Measurements from ENCODE around the gene FREM1.

DNA sequence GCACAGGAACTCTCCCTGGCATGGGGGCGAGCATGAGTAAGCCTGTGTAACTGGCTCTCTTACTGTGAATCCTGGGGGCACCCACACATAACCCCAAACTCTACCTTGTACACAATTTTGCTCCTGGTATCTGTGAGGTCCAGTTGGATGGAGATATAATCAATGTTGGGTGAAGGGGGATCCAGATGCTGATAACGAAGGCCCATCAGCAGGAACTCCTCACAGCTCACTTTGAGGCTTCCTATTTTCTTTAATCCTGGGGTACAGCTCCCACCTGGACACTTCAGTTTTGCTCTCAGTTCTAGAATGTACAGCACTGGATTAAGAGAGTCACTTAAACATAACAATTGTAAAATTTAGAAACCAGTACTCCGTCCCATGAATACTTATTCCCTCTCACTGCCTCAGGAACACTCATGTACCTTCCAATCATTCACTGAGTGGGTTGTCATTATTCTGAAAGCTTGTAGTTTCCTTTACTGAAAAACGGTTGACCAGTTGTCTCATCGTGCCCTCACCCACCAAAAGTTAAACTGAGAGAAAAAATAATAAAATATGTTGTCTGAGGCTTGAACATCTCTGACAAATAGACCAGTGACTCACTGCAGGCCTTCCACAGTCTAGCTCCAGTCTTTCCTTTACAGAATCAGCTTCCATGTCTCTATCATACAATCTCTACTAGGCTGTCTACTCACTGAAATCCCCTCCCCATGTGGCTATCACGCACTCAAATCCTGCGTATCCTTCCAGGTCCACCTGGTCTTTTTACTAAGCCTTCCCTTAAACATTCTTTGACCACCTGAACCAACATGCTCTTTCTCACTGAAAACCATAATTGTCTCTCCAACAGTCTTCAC is 52.6 kb downstream of the FREM1 start:
- no peak for TF ChIP-seq TEF (CRISPR knock-in tag; IDR thresholded peaks at IDR 0.05)
- no peak for TF ChIP-seq CBX5 (CRISPR knock-in tag; IDR thresholded peaks at IDR 0.05; ENCODE audit: borderline replicate concordance)
- TF ChIP-seq ZNF138 (CRISPR knock-in tag; IDR thresholded peaks at IDR 0.05; ENCODE audit: low read depth): no peak
- TF ChIP-seq, protein P1, sequence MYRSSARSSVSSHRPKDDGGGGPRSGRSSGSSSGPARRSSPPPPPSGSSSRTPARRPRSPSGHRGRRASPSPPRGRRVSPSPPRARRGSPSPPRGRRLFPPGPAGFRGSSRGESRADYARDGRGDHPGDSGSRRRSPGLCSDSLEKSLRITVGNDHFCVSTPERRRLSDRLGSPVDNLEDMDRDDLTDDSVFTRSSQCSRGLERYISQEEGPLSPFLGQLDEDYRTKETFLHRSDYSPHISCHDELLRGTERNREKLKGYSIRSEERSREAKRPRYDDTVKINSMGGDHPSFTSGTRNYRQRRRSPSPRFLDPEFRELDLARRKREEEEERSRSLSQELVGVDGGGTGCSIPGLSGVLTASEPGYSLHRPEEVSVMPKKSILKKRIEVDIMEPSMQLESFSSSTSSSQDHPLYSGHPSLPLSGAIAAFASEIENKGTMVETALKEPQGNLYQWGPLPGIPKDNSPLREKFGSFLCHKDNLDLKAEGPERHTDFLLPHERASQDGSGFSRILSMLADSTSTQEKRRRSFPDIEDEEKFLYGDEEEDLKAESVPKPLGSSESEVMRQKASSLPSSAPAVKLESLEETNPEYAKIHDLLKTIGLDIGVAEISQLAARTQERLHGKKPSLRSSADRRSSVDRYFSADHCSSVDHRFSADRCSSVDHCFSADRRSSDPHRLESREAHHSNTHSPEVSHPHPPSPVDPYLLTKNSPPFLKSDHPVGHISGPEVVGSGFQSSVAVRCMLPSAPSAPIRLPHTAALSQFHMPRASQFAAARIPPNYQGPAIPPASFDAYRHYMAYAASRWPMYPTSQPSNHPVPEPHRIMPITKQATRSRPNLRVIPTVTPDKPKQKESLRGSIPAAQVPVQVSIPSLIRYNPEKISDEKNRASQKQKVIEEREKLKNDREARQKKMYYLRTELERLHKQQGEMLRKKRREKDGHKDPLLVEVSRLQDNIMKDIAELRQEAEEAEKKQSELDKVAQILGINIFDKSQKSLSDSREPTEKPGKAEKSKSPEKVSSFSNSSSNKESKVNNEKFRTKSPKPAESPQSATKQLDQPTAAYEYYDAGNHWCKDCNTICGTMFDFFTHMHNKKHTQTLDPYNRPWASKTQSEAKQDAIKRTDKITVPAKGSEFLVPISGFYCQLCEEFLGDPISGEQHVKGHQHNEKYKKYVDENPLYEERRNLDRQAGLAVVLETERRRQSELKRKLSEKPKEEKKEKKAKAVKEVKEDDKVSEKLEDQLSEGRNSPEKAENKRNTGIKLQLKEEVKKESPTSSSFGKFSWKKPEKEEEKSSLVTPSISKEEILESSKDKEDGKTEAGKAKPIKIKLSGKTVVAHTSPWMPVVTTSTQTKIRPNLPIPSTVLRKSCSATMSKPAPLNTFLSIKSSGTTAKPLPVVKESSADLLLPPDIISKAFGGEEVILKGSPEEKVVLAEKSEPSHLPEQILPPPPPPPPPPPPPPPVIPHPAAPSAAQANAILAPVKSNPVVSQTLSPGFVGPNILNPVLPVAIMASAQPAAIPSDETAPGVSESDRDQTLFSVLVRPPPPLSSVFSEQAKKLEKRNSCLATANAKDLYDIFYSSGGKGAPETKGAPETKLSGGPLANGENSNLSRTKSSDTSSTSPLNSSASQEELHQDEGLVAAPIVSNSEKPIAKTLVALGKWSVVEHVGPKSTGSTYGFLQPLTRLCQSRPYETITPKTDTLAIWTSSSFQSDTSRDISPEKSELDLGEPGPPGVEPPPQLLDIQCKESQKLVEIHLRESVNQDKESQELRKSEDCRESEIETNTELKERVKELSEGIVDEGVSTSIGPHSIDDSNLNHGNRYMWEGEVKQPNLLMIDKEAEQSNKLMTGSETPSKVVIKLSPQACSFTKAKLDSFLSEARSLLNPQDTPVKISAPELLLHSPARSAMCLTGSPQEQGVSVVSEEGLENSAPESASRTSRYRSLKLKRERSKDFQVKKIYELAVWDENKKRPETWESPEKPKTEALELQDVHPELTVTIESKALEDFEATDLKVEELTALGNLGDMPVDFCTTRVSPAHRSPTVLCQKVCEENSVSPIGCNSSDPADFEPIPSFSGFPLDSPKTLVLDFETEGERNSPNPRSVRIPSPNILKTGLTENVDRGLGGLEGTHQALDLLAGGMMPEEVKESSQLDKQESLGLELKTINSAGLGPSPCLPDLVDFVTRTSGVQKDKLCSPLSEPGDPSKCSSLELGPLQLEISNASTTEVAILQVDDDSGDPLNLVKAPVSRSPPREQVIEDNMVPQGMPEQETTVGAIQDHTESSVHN (CRISPR knock-in tag; IDR thresholded peaks at IDR 0.05): no peak
- no peak for TF ChIP-seq EZH2 (conservative IDR thresholded peaks at IDR 0.05; ENCODE audit: low read depth, low read length)
- no peak for TF ChIP-seq JUNB (CRISPR knock-in tag; IDR thresholded peaks at IDR 0.05; ENCODE audit: borderline replicate concordance)
- TF ChIP-seq STAT6 (CRISPR knock-in tag; IDR thresholded peaks at IDR 0.05; ENCODE audit: borderline replicate concordance): no peak
